BJ (cell line): ENCODE measurements around the gene CTNNA2. TPM values are rescaled to one million over a fixed set of nuclear protein-coding genes. Genes with fewer than 3 reads are reported as not detected.

Source experiments
- CTCF ChIA-PET: fragments of 350-600 bp; formaldehyde crosslinking; extraction: SDS; loops from one replicate; lab custom pipeline; 2021; ENCODE audit warnings: antibody characterized with exemption, inconsistent platforms; lab: Yijun Ruan, JAX
- POLR2A ChIA-PET: fragments of 300-600 bp; sonication (Branson Sonifier 250); formaldehyde crosslinking; extraction: SDS; loops from one replicate; lab custom pipeline; 2021; ENCODE audit warnings: antibody characterized with exemption; lab: Charles Lee
- DNase-seq: peaks from one replicate; pipeline ENCODE4 v3.0.0-alpha.2; 2011; ENCODE audit warnings: low read depth
- H3K27me3 ChIP-seq: 2 replicates; pipeline ENCODE4 v1.6.0; 2011; ENCODE audit warnings: low read length; ENCODE audit not compliant: control insufficient read depth, insufficient read depth
- H3K36me3 ChIP-seq: 2 replicates; pipeline ENCODE4 v1.5.1; 2011; ENCODE audit warnings: low read length; ENCODE audit not compliant: control insufficient read depth, insufficient read depth
- H3K4me3 ChIP-seq: 2 replicates; pipeline ENCODE4 v1.5.1; 2011; ENCODE audit warnings: low read depth, mild to moderate bottlenecking, control low read depth, low read length
- CTCF ChIP-seq: IDR thresholded peaks from 2 replicates; pipeline ENCODE4 v1.5.1; 2011; ENCODE audit warnings: low read depth, mild to moderate bottlenecking, control low read depth, inconsistent platforms, low read length, moderate library complexity; ENCODE audit not compliant: insufficient read depth
- polyA plus RNA-seq: library from polyadenylated mRNA; depleted of rRNA; stranded (reverse); fragments of >200 nt; gene quantifications from 2 replicates; pipeline ENCODE4 v1.2.3, GENCODE V29; 2011

The CTNNA2 gene
- polyA plus RNA-seq, 1 experiment = not detected

- Histone ChIP-seq H3K27me3 (no peaks in the 10 kb centered on the region), H3K4me3 (no peak overlapping the region)
- CTCF ChIA-PET = no interaction called here
Observed at GRCh38 chr2:79611448-79612016, 98.7 kb downstream of the CTNNA2 start.

GRCh38 chr2:79612999-79613398, 100.1 kb downstream of the CTNNA2 start:
- TF ChIP-seq CTCF = no peak
- no peak overlapping the region for H3K4me3 ChIP-seq
- ChIA-PET CTCF (no interaction called here), POLR2A (no interaction called here)
- H3K36me3 ChIP-seq = no peaks in the 10 kb centered on the region
- no peak for DNase-seq
- no peaks in the 10 kb centered on the region for H3K27me3 ChIP-seq

More at GRCh38 chr2:79611448-79612016, 98.7 kb downstream of the CTNNA2 start:
- no peaks in the 10 kb centered on the region for H3K36me3 ChIP-seq
- POLR2A ChIA-PET = no interaction called here
- no peak for TF ChIP-seq CTCF
- no peak for DNase-seq

- CTCF ChIA-PET = no interaction called here
Observed at GRCh38 chr2:79619442-79619841, 106.6 kb downstream of the CTNNA2 start.

GRCh38 chr2:79619976-79620375, 107.1 kb downstream of the CTNNA2 start:
- no peak for TF ChIP-seq CTCF
- ChIA-PET POLR2A (no interaction called here), CTCF (no interaction called here)
- Histone ChIP-seq H3K36me3 (no peaks in the 10 kb centered on the region), H3K4me3 (no peak overlapping the region), H3K27me3 (no peaks in the 10 kb centered on the region)
- DNase-seq = no peak

More at GRCh38 chr2:79619442-79619841, 106.6 kb downstream of the CTNNA2 start:
- H3K27me3 ChIP-seq = no peaks in the 10 kb centered on the region
- DNase-seq = no peak
- no peaks in the 10 kb centered on the region for H3K36me3 ChIP-seq
- POLR2A ChIA-PET = no interaction called here
- no peak for TF ChIP-seq CTCF
- no peak overlapping the region for H3K4me3 ChIP-seq

GRCh38 chr2:79620679-79621078, 107.8 kb downstream of the CTNNA2 start:
- CTCF ChIA-PET = no interaction called here
- no peak for DNase-seq
- no peak overlapping the region for H3K4me3 ChIP-seq
- no peaks in the 10 kb centered on the region for H3K36me3 ChIP-seq
- TF ChIP-seq CTCF = no peak
- POLR2A ChIA-PET = no interaction called here
- no peaks in the 10 kb centered on the region for H3K27me3 ChIP-seq
